CD4-positive, alpha-beta T cell treated with Interleukin-15 for 1 hour (primary cell): Measurements from ENCODE around the gene RBBP5.
"Not testable (repeated sequence)": the region's sequence is repeated elsewhere in the genome, so short reads cannot be mapped to it uniquely, and the experiment has no call there.

Experiments used
- DNase-seq: peaks from one replicate; pipeline ENCODE4 v3.0.0-alpha.2; 2020

The RBBP5 gene, protein sequence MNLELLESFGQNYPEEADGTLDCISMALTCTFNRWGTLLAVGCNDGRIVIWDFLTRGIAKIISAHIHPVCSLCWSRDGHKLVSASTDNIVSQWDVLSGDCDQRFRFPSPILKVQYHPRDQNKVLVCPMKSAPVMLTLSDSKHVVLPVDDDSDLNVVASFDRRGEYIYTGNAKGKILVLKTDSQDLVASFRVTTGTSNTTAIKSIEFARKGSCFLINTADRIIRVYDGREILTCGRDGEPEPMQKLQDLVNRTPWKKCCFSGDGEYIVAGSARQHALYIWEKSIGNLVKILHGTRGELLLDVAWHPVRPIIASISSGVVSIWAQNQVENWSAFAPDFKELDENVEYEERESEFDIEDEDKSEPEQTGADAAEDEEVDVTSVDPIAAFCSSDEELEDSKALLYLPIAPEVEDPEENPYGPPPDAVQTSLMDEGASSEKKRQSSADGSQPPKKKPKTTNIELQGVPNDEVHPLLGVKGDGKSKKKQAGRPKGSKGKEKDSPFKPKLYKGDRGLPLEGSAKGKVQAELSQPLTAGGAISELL

DNA sequence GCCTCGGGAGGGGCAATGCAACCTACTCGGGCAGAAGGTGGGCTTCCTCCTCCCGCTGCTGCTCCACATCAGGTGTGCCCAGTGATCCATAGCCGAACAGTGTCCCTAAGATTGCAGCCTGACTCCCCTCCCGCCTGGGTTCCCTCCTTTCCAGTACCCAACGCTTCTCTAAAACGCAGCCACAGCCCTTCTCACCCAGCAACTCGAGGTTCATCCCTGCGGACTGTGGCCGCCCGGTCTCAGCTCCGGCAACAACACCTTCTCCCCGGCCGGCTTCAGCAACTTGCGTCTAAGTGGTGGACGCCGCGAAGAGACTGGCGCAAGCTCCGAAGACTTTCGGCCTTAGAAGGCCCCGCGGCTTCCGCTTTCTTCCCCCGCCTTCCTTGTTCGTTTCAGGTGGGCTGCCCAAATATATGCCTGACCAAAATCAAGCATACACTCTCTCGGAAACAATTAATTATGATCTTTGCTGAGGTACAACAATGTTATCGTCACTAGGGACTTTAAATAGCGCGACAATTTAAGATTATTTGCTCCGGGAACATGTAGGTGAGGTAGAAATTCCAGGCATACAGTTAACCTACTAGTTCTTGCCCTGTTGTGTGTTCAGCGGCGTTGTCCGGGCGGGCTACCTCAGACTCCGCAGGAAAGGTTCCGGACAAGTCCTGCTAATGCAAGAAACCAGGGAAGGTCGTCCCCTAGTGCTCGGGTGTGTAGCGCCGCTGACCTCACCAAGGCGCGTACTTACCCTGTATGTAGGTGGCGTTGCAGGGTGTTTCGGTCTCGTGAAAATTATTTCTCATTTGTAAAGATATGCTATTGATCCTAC lies at the start of gene RBBP5:
TSS of gene RBBP5 (minus strand) at position 319 of the 829 bp plus-strand sequence. CDS start at position 214, 105 bp downstream.
- peak; percentile 96 for DNase-seq

DNA sequence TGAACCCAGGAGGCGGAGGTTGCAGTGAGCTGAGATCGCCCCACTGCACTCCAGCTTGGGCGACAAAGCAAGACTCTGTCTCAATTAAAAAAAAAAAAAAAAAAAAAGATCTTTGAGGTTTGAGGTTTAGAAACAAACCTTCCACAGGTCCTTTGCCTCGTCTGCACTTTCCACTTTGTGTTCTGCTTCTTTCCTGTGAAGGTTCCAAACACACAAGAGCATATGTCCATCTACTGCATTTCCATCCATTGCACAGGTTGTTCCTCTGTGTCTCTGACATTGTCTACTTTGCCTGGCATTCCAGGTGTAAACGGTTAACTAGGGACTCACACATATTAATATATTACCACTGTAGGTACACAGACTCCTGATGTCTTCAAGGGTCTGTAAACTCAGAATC lies 49.6 kb upstream of the RBBP5 start:
- DNase-seq: no peak

DNA sequence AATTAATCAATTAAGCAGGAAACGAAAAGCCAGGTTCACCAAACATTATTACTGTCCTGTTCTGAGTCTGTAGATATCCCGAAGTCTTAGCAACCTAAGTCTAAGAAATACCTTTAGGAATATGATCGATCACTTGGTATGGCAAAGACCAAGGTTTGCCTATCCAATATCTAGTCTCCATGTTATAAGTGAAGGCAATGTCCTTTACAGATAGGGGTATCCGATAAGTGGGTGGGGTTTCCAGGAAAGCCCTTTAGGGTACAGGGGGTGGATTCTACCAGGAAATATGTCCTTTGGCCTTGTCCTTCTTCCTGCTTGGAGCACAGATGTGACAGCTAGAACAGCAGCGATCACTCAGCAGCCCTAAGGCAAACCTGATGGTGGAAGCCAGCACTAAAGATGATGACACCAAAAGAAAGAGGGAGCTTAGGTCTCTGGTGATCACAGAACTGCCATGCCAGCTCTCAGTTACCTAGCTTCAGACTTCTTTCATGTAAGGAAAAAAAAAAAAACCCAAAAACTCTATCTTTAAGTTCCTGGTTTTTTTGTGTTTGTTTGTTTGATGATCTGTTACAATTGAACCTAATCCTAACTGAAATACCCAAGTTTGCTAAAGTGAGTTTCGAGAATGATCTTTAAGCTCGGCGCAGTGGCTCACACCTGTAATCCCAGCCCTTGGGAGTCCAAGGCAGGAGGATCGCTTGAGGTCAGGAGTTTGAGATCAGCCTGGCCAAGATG lies 48.9 kb upstream of the RBBP5 start:
- DNase-seq: no peak

DNA sequence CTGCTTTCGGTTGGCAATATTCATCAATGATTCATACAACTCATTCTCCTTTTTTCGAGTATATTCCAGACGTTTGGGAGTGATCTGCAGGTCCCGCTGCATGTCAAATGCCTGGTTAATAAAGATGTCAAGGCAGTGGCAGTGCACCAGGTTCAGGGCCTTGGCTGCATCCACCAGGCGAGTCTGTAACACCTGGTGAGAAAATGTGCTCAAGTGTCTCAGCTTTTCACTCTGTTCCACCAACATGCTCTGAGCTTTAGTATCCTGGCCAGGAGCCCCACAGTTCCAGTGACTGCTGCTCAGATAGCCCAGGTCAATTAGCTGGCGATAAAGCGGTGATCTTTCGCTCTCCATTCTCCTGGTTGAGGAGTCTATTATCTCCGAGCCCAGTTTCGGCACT lies 47.5 kb upstream of the RBBP5 start:
- DNase-seq: no peak

DNA sequence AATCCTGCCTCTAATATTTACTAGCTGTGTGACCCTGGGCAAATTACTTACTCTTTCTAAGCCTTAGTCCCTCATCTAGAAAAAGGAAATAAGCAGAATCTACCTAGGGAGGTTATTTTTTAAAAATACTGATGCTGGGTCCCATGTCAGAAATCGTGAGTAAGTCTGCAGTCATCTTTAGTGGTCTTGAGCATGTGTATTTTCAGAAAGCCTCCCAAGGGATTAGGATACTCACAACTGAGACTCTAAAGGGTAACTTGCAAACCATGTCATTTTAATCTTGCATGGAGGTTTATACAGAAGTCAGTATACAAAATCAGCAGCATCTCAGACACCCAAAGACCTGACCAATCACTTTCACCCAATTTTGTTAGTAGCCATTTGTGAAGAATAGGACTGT lies 46.5 kb upstream of the RBBP5 start:
- no peak for DNase-seq

DNA sequence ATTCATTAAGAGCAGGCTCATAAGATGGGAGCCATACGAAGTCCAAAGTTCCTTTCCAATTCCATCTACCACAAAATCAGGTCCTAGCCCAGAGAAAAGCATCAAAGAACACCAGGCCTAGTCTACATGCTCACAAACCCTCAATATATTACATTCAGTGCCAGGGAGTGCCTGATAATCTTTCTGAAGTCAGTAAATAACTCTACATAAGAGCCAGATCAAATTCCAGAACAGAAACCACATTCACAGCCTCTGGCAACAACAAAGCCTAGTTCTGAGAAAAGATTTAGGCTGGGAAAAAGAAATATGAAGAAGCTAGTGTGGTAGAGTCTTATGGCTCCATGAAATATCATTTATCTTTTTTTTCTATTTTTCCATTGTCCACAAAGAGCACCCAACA lies 40.5 kb upstream of the RBBP5 start:
- no peak for DNase-seq

DNA sequence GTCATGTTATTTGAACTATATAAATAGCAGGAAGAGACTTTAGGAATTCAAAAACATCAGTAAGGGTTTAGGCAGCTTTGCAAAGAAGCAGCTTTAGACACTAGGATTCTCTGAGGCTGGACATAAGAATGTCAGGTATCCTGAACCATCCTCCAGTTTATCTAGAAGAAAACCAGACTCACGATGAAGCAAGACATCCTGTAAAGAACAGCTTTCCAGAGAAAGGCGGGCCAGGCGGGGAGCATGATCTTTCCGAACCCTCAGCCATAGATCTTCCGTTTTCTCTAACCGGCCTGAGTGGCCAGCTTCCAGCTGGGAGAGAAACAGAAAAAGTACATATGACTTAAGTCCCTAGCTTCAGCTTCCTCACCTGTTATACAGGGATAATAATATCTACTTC lies 39.3 kb upstream of the RBBP5 start:
- DNase-seq: no peak

DNA sequence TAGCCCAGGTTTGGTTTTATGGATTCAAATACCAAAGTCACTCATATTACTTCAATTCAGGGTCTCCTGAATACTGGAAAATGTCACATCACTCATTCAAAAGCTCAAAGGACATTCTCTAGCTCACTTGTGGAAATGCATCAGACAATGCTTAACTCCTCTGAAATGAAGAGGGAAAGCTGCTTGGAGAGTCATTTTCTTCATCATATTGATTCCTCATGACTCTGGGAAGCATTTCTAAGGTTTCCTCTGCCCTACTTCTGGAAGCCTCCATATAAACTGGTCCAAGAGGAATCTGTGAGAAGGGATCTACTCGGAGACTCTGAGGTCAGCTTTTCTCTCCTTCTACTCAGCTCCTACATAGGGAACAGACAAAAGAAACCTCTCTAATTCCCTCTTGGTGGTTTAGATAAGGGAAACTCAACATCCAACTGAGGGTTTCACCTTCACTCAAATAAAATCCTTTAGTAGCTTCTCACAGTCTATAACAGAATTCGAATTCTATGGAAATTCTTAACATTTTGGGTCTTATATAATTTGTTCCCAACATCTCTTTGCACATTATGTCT lies 36.4 kb upstream of the RBBP5 start:
- DNase-seq: no peak

DNA sequence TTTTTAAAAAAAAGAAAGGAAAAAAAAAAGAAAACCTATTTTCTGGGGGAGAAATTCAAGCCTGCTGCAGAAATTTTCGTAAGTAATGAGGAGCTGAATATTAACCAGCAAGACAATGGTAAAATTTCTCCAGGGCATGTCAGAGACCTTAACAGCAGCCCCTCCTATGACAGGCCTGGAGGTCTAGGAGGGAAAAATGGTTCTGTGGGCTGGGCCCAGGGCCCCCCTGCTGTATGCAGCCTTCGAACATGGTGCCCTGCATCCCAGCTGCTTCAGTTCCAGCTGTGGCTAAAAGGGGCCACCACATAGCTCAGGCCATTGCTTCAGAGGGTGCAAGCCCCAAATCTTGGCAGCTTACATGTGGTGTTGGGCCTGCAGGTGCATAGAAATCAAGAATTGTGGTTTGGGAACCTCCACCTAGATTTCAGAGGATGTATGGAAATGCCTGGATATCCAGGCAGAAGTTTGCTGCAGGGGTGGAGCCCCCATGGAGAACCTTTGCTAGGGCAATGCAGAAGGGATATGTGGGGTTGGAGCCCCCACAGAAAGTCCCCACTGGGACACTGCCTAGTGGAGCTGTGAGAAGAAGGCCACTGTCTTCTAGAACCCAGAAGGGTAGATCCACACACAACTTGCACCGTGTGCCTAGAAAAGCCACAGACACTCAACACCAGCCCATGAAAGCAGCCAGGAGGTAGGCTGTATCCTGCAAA lies 34.0 kb upstream of the RBBP5 start:
- not testable (repeated sequence) for DNase-seq

DNA sequence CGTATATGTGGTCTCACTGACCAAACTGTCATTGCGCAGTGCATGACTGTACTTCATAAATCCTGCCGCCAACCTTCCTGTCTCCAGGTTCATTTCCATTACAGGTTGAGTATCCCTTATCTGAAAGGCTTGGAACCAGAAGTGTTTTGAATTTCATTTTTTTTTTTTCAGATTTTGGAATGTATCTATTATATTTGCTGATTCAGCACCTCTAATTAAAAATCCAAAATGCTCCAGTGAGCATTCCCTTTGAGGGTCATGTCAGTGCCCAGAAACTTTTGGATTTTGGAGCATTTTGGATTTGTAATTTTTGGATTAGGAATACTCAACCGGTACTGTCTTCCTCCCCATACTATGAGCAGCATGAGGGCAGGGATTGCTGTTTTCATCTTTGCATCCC lies 30.7 kb upstream of the RBBP5 start:
- no peak for DNase-seq

DNA sequence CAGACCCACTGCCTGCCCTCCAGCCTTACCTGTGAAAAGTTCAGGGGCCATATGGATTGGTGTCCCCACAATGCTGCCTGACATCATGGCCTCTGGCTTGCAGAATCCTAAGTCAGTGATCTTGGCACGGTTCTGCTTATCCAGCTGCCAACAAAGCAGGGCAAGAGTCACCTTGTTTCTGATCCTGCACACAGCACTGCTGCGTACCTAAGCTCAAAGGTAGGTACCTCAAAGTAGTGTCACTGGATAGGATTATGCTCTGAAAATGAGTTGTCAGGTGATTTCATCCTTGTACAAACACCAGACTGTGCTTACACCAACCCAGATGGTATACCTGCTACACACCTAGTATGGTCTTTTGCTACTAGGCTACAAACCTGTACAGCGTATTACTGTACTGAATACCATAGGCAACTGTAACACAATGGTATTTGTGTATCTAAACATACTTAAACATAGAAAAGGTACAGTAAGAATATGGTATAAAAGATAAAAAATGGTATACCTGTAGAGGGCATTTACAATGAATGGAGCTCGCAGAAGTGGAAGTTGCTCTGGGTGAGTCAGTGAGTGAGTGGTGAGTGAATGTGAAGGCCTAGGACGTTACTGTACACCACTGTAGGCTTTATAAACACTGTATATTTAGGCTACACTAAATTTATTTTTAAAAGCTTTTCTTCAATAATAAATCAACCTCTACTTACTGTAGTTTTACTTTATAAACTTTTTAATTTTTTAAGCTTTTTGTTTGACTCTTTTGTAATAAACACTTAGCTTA lies 29.1 kb upstream of the RBBP5 start:
- no peak for DNase-seq

DNA sequence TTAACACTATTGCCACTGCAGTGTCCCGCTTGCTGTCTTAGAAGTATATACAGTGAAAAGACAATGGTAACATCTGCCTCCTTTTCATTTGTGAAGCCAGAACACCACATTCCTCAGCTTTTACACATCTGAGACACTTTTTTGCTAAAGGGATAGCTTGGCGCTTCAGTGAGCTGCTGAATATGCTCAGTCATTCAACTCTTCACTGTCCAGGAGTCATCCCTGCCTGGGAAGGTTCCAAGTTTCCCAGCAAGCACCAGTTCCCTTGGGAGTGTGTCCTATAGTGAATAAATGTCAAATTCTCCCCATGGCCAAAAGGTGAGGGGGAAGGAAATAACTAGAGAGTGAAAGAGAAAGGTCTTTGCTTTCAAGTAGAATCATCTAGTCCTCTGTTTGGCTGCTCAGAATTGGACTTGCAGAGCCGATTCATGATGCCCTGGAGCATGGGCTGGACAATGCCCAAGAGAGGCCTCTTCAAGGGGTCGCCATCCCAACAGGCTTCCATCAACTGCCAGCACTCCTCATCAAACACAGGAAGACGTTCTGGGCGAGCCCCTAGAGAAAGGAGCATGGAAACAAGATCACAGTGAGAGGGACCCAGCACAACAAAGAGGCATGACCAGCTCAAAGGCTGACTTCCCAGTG lies 25.5 kb upstream of the RBBP5 start:
- DNase-seq: no peak

DNA sequence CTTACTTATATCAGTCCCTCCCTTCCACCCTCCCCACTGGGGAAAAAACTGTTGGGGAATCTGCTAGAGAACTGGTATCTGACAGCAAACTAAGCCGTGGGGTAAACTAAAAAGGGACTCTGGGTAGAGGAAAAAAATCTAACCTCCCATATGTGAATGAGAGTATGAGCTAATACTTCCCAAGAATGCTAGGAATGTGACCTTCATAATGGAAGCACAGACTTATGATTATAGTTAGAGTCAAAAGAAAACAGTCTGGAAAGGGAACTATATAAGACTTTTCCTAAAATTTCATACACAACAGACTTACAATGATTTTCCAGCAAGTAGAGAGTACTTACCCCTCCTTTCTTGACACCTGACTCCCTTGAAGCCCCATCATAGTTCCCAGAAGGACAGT lies 23.0 kb upstream of the RBBP5 start:
- no peak for DNase-seq

DNA sequence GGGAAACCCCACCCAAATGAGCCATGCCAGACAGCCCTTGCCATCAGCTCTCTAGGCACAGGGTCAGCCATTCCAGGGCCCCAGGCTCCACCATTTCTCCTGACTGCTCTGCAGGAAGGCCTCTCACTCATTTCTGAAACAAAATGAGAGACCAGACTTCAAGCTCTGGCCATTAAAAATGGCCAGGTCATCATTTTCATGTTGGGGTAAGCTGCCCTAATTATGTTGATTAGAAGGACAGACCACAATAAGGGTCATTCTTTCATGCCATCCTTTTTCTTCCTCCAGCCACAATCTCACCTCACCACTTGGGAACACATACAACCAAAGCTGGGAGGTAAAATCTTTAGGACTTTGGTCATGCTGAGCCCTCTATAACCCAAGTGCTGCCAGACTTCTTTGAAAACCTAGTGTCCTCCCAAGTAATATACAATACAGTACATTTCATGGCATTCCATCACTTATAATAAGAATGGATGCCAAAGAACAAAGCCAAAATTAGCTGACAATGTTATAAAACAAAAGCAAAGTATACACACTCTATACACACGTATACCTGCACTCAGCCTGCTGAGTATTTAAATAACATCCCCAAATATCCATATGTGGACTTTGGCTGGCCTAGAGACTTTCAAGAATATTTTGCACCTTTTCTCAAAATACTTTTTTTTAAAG lies 22.4 kb upstream of the RBBP5 start:
- no peak for DNase-seq

DNA sequence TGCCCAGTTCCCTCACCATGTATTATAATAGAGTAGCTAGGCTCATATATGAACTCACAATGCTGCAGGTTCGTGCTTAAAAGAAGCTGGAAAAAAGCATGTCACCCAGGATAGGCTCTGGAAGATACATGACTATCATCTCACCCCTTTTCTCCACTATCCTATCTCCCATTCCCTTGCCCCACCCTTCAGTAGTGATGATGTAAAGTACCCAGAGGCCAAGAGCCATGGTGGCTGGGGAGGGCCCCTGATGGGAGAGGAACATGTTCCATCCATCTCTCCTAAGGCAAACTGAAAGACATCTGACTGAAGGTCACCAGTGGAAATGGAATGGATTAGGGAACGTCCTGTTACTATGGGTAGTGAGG lies 20.3 kb upstream of the RBBP5 start:
- DNase-seq: no peak

DNA sequence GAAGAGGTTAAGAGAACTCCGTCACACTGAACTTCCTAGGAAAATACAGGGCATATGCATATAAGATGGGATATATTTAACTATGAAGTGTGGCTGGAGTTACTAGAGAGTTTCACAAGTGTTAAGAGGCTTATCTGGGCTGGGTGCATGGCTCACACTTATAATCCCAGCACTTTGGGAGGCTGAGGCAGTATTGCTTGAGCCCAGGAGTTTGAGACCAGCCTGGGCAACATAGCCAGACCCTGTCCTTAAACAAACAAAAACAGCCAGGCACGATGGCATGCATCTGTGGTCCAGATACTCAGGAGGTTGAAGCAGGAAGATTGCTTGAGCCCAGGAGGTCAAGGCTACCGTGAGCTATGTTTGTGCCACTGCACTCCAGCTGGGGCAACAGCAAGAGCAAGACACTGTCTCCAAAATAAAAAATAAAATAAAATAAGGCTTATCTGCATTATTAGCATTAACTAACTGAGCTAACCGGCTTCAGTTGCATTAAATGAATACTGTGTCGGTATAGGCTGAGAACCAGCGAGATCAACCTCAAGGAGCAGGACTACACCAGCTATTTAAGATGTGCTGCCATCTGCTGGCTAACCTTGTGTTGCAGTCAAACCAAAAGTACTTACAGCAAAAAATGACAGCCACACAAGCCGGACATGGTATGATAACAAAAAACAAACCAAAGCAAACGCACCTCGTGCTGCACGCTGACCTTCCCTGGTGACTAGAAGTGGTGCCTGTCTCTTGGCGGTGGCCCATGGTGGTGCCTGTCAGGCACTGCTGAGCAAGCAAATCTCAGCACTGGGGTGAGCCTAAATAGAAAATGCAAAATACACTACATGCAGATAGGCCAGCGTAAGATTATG lies 19.7 kb upstream of the RBBP5 start:
- DNase-seq: peak; percentile 66

DNA sequence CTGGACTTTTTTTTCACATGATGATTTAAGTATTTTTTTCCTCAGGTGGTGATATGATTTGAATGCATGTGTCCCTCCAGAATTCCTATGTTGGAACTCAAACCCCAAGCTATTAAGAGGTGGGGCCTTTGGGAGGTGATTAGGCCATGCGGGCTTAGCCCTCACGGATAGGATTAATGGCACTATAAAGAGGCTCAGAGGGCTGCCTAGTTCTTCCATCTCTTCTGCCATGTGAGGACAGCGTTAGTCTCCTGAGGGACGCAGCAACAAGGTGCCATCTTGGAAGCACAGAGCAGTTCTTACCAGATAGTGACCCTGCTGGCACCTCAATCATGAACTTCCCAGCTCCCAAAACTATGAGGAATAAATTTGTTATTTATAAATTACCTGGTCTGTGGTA lies 18.3 kb upstream of the RBBP5 start:
- no peak for DNase-seq

DNA sequence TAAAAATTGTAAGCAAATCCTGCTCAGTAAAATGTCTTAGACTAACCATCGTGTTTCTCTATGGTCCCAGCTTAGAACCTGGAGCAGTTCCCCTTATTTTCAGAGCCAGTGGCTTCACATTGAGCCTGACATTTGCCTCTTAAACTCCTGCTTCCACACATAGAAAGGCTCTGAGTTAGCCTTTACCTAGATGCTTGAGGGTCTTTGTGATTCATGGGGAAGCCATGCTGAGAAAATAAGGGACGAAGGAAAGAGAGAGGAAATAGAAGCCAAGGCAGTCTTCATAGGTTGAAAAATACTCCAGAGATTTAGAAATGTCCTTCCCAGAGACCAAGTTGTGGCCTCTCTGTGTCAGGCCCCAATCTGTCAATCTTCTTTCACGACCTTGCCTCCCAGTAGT lies 16.1 kb upstream of the RBBP5 start:
- no peak for DNase-seq

DNA sequence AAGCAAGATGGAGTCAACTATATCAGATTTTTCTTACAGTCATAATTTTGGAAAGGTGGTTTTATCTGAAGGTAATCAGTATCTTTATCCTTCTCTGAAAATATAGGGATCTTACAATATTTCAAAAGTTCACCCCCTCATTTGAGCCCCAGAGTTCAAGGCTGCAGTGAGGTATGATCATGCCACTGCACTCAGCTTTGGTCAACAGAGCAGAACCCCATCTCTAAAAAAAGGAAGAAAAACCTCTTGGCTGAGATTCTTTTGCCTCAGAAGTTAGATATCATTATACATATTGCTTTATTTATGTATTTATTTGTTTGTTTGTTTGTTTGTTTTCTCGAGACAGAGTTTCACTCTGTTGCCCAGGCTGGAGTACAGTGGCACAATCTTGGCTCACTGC lies 11.5 kb upstream of the RBBP5 start:
- DNase-seq: no peak
